HG02642 (cell line): ENCODE results near the gene TTC7B.
"Not testable (repeated sequence)": the region's sequence is repeated elsewhere in the genome, so short reads cannot be mapped to it uniquely, and the experiment has no call there.

Source experiments
- ATAC-seq: cut with Tn5 transposase; IDR thresholded peaks from one replicate; pipeline ENCODE4 v1.9.1; 2021; ENCODE audit warnings: mild to moderate bottlenecking; ENCODE audit not compliant: unreplicated experiment, poor library complexity

TTC7B gene

GRCh38 chr14:90544566-90544965, 271.7 kb downstream of the TTC7B start:
- ATAC-seq = no peak

DNA sequence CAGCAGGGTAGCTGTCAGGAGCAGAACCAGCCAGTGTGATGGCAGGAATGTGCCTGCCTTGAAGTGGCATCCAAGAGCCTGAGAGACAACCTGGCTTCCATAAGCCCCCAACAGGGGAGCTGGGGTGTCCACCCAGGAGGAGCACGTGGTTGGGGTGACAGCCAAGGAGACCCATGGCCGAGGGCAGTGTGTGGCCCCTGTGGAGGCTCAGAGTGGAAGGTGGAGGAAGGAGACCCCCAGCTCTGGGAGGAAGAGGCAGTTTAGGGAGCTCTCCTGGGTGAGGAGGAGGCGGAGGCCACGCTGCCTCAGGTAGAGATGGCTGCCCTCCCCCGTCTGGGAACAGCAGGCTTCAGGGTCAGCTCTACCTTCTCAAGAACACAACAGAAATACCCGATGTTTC, 272.4 kb downstream of the TTC7B start:
- ATAC-seq = no peak

- no peak for ATAC-seq
Measured at GRCh38 chr14:90541076-90541634, 275.1 kb downstream of the TTC7B start.

DNA sequence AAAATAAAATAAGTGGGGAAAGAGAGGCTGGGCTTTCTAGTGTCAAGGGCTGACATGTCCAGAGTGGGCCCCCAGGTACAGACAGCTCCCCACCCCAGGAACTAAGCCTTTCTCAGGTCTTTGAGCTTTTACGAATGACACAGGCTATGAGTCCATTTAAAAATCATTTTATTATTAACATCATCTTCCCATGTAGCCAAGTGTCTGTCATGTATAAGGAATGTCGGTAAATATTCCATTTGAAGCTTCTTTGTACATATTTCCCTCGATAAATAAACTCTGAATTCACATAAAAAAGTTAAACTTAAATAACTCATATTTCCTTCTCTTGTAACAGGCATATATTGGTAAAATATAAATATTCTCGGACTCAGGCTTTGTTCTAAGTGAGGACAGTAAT, 275.8 kb downstream of the TTC7B start:
- ATAC-seq = no peak

GRCh38 chr14:90539996-90540395, 276.2 kb downstream of the TTC7B start:
- no peak for ATAC-seq

- no peak for ATAC-seq
Measured at GRCh38 chr14:90539496-90539775, 276.8 kb downstream of the TTC7B start.

DNA sequence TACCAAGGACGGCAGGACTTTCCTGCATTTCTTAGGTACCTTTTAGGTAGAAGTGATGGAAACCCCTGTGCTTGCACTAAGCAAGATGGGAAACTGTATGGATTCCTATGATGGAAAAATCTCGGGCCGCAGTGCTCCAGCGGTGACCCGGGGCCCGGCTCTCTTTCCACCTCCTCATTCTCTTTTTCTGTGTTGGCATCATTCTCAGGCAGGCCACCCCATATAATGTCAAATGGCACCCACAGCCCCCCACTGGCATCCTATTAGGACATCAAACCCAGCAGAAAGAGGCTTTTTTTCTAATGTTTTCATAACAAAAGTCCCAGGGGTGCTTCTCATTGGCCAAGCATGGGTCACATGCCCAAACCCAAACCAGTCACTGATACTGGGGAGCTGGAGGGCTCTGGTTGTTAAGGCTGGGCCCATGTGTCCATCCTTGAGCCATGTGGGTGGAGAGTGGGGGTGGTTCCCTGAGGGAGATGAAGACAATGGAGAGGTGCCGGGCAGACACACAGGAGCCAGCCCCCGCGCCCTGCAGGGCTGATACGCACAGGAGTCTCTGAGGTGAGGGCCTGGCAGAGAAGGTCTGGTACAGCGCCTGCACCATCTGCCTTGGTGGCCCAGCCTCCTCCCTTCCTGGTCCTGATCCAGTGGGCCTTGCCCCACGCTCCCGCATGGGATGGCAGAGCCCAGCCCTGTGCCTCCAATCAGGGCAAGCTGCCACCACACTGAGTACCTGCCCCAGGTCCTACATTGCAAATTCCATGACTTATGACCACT, 277.3 kb downstream of the TTC7B start:
- no peak for ATAC-seq

DNA sequence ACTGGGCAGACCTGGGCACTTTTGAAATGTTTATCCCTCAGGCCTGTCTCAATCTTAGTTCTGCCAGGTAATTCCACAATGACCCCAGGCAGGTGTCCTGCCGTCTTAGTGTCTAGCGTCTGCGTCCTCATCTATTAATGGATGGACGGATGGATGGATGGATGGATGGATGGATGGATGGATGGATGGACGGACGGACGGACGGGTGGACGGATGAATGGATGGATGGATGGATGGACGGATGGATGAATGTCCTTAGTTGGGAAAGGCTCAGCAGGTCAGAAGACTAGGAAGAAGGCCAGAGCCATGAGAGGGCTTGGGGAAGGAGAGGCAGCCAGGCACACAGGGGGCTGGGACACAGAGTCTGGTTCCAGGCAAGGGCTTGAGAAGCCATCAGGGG, 278.1 kb downstream of the TTC7B start:
- no peak for ATAC-seq

DNA sequence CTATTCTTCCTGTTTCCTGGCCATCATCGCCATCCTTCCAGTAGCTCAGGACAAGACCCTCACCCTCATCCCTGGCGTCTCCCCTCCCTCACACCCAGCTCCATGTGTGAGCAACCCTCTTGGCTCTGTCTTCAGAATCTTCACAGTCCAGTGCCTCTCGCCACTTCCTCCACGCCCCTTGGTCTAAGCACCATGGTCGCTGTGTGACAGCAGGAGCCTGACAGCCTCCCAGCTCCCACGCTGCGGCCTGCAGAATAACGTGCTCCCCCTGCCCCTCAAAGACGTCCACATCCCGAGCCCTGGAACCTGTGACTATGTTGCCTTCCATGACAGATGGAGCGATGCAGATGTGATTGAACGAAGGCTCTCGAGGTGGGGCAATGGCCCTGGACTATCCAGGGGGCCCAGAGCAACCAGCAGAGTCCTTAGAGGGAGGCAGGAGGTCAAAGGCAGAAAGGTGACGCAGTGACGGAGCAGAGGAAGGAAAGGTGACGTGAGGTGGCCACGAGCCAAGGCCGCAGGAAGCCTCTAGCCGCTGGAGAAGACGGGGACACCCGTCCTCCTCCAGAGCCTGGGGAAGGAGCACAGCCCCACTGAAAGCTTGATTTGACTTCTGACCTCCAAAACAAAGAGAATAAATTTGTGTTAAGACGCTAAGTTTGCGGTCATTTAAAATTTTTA, 279.6 kb downstream of the TTC7B start:
- no peak for ATAC-seq

DNA sequence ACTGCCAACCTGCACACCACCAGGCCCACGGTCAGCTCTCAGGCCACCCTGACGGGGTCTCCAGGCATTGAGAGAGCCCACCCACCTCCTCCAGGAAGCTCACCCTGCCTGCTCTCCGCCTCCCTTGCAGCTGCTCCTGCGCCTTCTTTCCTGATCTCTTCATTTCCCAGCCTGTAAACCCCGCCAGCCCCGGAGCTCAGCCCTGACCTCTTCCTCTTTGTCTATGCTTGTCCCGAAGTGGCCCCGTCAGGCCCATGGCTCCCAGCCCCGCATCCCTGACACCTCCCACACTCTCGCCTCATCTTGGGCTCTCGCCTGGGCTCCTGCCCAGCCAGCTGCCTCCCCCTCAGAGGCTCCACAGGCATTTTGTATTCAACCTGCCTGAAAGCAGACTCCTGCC, 280.1 kb downstream of the TTC7B start:
- no peak for ATAC-seq

- ATAC-seq = no peak
Measured at GRCh38 chr14:90535556-90536090, 280.6 kb downstream of the TTC7B start.

DNA sequence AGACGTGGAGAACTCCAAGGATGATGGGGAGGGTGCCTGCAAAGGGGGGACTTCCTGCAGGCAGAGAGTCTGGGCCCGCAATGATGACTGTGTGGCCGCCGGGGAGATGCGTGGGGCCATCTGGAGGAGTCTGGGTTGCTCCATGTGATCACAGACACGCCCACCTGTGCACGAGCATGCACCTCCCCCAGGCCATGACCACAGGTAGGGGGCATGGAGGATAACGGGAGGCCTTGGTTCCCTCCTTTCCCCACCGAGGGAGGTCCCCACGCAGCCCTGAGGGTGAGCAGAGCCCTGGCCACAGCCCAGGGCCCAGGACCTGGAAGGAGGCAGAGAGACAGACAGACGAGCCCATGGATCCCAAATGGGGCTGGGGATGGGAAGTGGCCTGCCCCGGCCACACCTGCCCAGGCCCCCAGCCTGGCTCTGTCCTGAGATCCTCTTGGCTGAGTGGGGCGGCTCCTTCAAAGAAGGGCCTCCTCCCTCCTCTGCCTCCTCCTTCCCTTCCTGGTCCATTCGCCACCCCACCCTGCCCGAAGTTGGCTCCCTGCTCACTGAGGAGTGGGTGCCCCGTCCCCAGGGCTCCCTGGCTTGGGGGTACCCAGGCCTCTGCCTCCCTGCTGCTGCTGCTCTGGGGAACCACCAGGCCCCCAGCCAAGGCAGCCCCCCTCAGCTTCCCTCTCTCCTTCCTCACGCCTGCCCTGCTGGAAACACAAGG, 281.2 kb downstream of the TTC7B start:
- ATAC-seq = no peak

- ATAC-seq = no peak
Measured at GRCh38 chr14:90534091-90534837, 282.0 kb downstream of the TTC7B start.

DNA sequence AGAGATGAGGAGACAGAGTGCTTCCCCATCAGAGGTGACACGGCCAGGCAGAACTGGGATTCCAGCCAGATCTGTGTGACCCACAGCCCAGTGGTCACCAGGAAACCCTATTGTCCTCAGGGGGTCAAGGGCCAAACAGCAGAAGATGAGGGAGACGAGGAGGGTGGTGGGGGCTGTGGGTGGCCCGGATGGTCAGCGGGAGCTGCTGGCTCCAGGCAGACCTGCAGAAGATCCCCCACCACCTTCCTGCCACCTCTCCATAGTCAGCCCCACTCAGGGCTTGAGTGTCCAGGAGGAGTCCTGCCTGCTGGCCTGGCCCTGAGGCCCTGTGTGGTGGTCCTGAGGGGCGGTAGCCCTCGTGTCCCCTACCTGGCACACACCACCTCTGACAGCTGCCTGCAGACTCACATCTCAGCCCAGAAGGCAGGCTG, 282.6 kb downstream of the TTC7B start:
- no peak for ATAC-seq

DNA sequence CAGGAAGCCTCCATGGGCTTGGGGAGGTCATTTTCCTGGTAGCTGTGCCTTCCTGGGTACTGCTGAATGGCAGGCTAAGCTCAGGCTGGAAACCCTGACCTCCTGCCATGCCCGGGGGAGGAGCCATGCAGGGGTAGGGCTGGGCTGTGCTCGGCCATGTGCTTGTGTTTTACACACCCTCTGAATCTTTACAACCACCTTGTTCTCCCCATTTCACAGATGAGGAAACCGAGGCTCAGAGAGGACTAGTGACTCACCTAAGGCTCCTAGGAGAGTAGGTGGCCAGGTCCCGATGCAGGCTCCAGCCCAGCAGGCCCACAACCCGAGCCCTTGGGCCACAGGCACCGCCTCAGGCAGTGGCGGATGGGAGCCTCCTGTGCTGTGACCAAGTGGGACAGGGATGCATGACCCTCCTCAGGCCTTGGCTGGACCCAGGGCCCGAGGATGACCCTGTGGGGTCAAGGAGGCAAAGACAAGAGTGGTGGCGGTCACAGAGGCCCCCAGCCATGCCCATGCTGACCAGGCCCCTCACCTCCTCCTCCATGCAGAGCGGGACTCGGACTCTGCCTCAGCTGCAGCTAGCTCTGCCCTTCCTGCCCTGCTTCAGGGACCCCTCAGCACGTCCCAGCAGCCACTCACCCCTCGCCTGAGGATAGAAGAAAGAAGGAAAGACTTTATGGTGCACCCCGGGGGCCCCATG, 283.3 kb downstream of the TTC7B start:
- no peak for ATAC-seq

GRCh38 chr14:90531497-90531896, 284.7 kb downstream of the TTC7B start:
- ATAC-seq = no peak

DNA sequence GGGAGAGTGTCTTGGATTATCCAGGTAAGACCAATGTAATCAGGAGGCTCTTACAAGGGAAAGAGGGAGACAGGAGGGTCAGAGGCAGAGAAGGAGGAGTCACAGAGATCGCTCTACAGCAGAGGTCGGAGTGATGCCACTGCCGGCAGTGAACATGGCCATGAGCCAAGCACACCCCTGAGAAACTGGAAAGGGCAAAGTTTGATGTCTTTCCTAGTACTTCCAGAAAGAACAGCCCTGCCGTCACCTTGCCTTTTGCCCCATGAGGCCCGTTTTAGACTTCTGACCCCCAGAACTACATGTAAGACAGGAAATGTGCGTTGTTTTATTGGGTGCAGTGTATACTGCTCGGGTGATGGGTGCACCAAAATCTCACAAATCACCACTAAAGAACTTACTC, 285.7 kb downstream of the TTC7B start:
- ATAC-seq = no peak

- no peak for ATAC-seq
Measured at GRCh38 chr14:90527978-90528377, 288.3 kb downstream of the TTC7B start.

DNA sequence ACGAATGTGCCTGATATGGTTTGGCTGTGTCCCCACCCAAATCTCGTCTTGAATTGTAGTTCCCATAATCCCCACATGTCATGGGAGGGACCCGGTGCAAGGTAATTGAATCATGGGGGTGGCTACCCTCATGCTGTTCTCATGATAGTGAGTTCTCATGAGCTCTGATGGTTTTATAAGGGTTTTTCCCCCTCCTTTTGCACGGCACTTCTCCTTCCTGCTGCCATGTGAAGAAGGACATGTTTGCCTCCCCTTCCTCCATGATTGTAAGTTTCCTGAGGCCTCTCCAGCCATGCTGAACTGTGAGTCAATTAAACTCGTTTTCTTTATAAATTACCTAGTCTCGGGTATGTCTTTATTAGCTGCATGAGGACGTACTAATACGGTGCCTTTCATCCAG, 289.7 kb downstream of the TTC7B start:
- not testable (repeated sequence) for ATAC-seq
